ENCODE results near the gene PFKFB3. TPM values are rescaled to one million over a fixed set of nuclear protein-coding genes. Genes with fewer than 3 reads are reported as not detected.
"Not testable (repeated sequence)": the region's sequence is repeated elsewhere in the genome, so short reads cannot be mapped to it uniquely, and the experiment has no call there.

The PFKFB3 gene
- total and polyA plus RNA-seq, 7 donors = 25.4 to 704 (median 163) TPM

DNA sequence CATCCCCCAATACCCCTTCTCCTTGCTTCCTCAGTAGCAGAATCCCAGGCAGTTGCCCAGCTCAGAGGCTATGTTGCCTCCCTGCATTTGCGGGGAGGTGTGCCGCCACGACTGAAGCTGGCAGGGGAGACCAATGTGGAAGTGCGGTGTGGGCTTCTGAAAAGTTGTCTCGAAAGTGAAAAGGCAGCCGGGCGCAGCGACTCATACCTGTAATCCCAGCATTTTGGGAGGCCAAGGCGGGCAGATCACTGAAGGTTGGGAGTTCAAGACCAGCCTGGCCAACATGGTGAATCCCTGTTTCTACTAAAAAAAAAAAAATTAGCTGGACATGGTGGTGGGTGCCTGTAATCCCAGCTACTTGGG lies 15.9 kb upstream of the PFKFB3 start:
- intact Hi-C loops (cut with DNase I) = no loop called here
- DNase-seq (peak in 1 of 2 donors; percentile 32), ATAC-seq (no peak)
- WGBS, 3 donors = 79 to 88% (median 84%) methylated on average over 9 of the region's 9 CpGs
- Histone ChIP-seq H3K4me1 (peaks cover 44% of the 10 kb centered on the region), H3K9me3 (no peaks in the 10 kb centered on the region), H3K4me3 (no peak overlapping the region), H3K36me3 (ENCODE audit: insufficient read depth in 1 of 2, low read depth in 1 of 2) (no peaks in the 10 kb centered on the region), H3K27ac (peak overlapping the region; percentile 92), H3K27me3 (ENCODE audit: insufficient read depth in 3 of 3, low read length in 2 of 3) (no peaks in the 10 kb centered on the region)
- TF ChIP-seq, protein P1, sequence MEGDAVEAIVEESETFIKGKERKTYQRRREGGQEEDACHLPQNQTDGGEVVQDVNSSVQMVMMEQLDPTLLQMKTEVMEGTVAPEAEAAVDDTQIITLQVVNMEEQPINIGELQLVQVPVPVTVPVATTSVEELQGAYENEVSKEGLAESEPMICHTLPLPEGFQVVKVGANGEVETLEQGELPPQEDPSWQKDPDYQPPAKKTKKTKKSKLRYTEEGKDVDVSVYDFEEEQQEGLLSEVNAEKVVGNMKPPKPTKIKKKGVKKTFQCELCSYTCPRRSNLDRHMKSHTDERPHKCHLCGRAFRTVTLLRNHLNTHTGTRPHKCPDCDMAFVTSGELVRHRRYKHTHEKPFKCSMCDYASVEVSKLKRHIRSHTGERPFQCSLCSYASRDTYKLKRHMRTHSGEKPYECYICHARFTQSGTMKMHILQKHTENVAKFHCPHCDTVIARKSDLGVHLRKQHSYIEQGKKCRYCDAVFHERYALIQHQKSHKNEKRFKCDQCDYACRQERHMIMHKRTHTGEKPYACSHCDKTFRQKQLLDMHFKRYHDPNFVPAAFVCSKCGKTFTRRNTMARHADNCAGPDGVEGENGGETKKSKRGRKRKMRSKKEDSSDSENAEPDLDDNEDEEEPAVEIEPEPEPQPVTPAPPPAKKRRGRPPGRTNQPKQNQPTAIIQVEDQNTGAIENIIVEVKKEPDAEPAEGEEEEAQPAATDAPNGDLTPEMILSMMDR (IDR thresholded peaks at IDR 0.05) = no peak

DNA sequence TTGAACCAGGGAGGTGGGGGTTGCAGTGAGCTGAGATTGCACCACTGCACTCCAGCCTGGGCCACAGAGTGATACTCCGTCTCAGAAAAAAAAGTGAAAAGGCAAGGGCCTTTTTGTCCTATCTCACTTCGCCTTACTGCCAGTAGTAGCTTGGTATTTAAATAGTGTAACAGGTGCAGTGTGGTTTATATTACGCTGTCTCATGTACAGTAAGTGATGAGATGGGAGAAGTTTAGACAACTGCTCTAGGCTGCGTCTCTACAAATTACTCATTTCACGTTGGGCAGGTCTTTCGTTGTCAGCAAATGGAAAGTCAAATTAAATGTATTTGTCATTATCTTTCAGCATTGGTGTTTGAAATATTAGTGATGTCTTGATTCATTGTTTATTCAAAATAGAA lies 15.5 kb upstream of the PFKFB3 start:
- whole genome bisulfite sequencing, 3 donors = 35 to 43% (median 38%) methylated on average over 6 of the region's 6 CpGs
- intact Hi-C loops (cut with DNase I) = no loop called here
- no peaks in the 10 kb centered on the region for H3K9me3 ChIP-seq
- peaks cover 40% of the 10 kb centered on the region for H3K4me1 ChIP-seq
- TF ChIP-seq, protein P1 (IDR thresholded peaks at IDR 0.05) = no peak
- H3K27ac ChIP-seq = peak overlapping the region; percentile 92
- H3K4me3 ChIP-seq = peak overlapping the region; percentile 26
- DNase-seq (peak in 1 of 2 donors; percentile 35), ATAC-seq (peak; percentile 81 to 84 (median 82))
- no peaks in the 10 kb centered on the region for H3K36me3 ChIP-seq (ENCODE audit: insufficient read depth in 1 of 2, low read depth in 1 of 2)
- H3K27me3 ChIP-seq (ENCODE audit: insufficient read depth in 3 of 3, low read length in 2 of 3) = no peaks in the 10 kb centered on the region

DNA sequence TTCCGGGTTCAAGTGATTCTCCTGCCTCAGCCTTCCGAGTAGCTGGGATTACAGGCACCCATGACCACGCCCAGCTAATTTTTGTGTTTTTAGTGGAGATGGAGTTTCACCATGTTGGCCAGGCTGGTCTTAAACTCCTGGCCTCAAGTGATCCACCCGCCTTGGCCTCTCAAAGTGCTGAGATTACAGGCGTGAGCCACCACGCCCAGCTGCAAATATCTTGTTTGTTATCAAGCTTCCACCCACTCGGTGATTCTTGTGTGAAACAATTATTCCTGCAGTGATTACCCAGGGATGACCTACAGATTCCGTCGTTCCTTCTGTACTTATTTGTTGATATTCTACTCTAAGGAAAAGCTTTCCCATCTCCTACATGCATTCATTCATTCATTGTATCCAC lies 12.7 kb upstream of the PFKFB3 start:
- peak overlapping the region; percentile 92 for H3K27ac ChIP-seq
- H3K27me3 ChIP-seq (ENCODE audit: insufficient read depth in 3 of 3, low read length in 2 of 3); intact Hi-C loops (cut with DNase I); DNase-seq; H3K9me3 ChIP-seq; ATAC-seq; H3K36me3 ChIP-seq (ENCODE audit: insufficient read depth in 1 of 2, low read depth in 1 of 2); H3K4me3 ChIP-seq: not testable (repeated sequence)
- WGBS, 3 donors = 91 to 94% (median 91%) methylated on average over 9 of the region's 9 CpGs
- H3K4me1 ChIP-seq = peaks cover 50% of the 10 kb centered on the region

DNA sequence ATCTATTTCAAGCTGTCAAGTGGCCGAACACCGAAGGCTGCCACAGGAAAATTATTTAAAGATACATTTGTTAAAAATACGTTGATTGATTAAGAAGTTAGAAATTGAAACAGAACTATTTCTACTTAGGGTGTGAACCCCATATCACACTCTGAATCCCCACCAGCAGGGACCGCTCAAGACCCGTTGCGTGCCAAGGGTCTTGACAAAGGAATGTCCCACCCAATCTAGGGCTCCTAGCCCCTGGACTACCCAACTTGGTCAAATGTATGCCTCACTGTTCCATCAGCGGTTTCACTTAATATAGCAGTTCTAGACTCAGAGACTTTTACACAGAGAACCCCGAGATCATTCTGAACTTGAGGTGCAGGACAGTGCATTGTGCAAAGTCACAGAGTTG lies 11.6 kb upstream of the PFKFB3 start:
- TF ChIP-seq, protein P1 (IDR thresholded peaks at IDR 0.05) = no peak
- intact Hi-C loops (cut with DNase I) = no loop called here
- H3K4me3 ChIP-seq = peak overlapping the region; percentile 34
- H3K27me3 ChIP-seq (ENCODE audit: insufficient read depth in 3 of 3, low read length in 2 of 3) = no peaks in the 10 kb centered on the region
- no peak for DNase-seq
- WGBS, 3 donors = 56 to 76% (median 59%) methylated on average over 8 of the region's 8 CpGs
- peak overlapping the region; percentile 92 for H3K27ac ChIP-seq
- no peak for ATAC-seq
- no peaks in the 10 kb centered on the region for H3K9me3 ChIP-seq
- peaks cover 61% of the 10 kb centered on the region for H3K4me1 ChIP-seq
- H3K36me3 ChIP-seq (ENCODE audit: insufficient read depth in 1 of 2, low read depth in 1 of 2) = no peaks in the 10 kb centered on the region

DNA sequence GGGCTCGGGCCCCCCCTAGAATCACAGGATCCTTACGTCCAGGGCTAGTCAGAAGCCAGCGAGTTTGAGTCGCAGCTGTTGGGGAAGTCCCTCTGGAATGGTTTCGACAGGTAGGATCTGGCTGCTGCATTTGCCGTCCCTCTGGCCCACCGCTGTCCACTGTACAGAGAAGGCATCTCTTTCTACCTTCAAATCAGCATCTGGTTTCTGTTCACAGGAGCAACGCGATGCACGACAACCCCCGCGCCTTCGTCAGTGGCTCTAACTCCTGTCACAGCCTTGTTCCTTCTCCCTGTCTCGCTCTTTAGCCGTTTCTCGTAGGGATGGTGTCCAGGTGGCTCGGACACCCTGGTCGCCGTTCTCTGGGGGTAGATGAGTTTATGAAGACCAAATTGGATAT lies 11.2 kb upstream of the PFKFB3 start:
- H3K27me3 ChIP-seq (ENCODE audit: insufficient read depth in 3 of 3, low read length in 2 of 3) = no peaks in the 10 kb centered on the region
- peak overlapping the region; percentile 34 for H3K4me3 ChIP-seq
- ATAC-seq (peak in 3 of 4 donors; percentile 4 to 12 (median 7)), DNase-seq (peak in 1 of 2 donors; percentile 45)
- H3K9me3 ChIP-seq = no peaks in the 10 kb centered on the region
- intact Hi-C loops (cut with DNase I) = no loop called here
- no peaks in the 10 kb centered on the region for H3K36me3 ChIP-seq (ENCODE audit: insufficient read depth in 1 of 2, low read depth in 1 of 2)
- TF ChIP-seq, protein P1 (IDR thresholded peaks at IDR 0.05) = no peak
- peaks cover 61% of the 10 kb centered on the region for H3K4me1 ChIP-seq
- H3K27ac ChIP-seq = peak overlapping the region; percentile 92
- whole genome bisulfite sequencing, 3 donors = 44 to 57% (median 44%) methylated on average over 19 of the region's 19 CpGs

DNA sequence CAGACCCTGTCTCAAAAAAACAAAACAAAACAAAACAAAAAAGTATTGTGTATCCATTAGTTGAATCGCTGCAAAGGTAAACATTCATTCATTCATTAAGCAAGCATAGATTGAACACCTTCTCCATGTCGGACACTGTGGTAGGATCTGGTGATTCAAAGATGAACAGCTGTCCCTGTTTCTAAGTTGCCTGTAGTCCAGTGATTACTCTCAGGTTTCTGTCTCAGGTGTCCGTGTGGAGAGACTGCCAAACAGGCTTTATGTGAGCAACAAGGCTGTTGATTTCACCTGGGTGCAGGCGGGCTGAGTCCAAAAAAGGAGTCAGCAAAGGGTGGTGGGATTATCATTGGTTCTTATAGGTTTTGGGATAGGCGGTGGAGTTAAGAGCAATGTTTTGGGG lies 9.4 kb upstream of the PFKFB3 start:
- H3K36me3 ChIP-seq (ENCODE audit: insufficient read depth in 1 of 2, low read depth in 1 of 2); H3K4me3 ChIP-seq; intact Hi-C loops (cut with DNase I); DNase-seq; H3K9me3 ChIP-seq; H3K27me3 ChIP-seq (ENCODE audit: insufficient read depth in 3 of 3, low read length in 2 of 3): not testable (repeated sequence)
- ATAC-seq = peak; percentile 60 to 70 (median 64)
- H3K27ac ChIP-seq = peak overlapping the region; percentile 92
- WGBS, 3 donors = 46 to 59% (median 50%) methylated on average over 5 of the region's 5 CpGs
- H3K4me1 ChIP-seq = peaks cover 50% of the 10 kb centered on the region

All from psoas muscle (tissue), 8 donors.